B cell (primary cell): ENCODE data around the gene KRT6B.

Experiments used
- EZH2 ChIP-seq: IDR thresholded peaks from 2 replicates; pipeline ENCODE4 v1.6.1; 2012; ENCODE audit warnings: borderline replicate concordance, low read depth, mild to moderate bottlenecking, moderate library complexity, low read length; ENCODE audit not compliant: insufficient read depth, poor library complexity, severe bottlenecking
- TF ChIP-seq, protein P1 (sequence below): fragments of 200-600 bp; IDR thresholded peaks from one replicate; pipeline ENCODE4 v1.8.0; 2022; ENCODE audit warnings: antibody characterized with exemption, mild to moderate bottlenecking

DNA sequence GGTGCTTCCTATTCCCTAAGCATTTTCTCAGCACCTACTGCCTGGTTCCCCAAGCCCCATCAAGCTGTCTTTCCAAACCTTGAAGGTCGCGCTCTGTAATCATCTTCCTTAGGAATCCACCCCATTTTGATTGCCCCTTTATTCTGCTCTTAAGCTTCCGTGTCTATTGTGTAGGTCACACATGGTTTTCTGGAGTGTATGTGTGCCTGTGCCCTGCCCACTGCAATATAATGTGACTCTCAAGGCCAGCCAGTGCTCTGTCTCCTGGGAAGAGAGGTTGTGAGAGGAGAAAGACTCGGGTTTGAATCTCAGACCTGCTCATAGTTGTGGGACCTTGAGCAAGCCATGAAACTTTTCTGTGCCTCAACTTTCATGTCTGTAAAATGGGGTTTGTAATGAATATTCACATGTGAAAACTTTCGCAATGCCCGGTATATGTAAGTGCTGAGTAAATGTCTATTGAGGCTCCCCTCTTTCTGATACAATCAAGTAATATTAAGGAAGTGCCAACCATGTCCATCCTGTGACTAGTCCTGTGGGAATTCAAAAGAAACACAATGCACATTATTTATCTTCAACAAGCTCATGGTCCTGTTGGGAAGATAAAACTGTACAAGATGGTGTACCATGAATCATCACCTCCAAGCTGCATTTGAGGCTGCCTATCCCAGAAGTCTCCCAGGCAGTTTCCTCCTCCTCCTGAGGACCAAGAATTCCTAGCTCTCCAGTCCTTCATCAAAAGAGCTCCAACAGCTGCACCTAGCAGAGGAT, 17.0 kb downstream of the KRT6B start:
- TF ChIP-seq, protein P1, sequence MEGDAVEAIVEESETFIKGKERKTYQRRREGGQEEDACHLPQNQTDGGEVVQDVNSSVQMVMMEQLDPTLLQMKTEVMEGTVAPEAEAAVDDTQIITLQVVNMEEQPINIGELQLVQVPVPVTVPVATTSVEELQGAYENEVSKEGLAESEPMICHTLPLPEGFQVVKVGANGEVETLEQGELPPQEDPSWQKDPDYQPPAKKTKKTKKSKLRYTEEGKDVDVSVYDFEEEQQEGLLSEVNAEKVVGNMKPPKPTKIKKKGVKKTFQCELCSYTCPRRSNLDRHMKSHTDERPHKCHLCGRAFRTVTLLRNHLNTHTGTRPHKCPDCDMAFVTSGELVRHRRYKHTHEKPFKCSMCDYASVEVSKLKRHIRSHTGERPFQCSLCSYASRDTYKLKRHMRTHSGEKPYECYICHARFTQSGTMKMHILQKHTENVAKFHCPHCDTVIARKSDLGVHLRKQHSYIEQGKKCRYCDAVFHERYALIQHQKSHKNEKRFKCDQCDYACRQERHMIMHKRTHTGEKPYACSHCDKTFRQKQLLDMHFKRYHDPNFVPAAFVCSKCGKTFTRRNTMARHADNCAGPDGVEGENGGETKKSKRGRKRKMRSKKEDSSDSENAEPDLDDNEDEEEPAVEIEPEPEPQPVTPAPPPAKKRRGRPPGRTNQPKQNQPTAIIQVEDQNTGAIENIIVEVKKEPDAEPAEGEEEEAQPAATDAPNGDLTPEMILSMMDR: no peak
- TF ChIP-seq EZH2: no peak
